ENCODE measurements around the gene BRAF. TPM values are rescaled to one million over a fixed set of nuclear protein-coding genes. Genes with fewer than 3 reads are reported as not detected.

BRAF gene
- total RNA-seq, 4 donors from 2014 or later: 32.2 to 94.9 (median 41.0) TPM

- peak; percentile 15 to 56 for DNase-seq (ENCODE audit: low spot score in 2 of 2)
- Histone ChIP-seq H3K36me3 (peaks cover 16% of the 10 kb centered on the region), H3K4me1 (peaks cover 27% of the 10 kb centered on the region), H3K27me3 (no peaks in the 10 kb centered on the region), H3K4me3 (no peak overlapping the region), H3K9me3 (no peaks in the 10 kb centered on the region), H3K27ac (peak overlapping the region; percentile 94)
- WGBS: 72% methylated on average over 5 of the region's 5 CpGs
- TF ChIP-seq, protein P1, sequence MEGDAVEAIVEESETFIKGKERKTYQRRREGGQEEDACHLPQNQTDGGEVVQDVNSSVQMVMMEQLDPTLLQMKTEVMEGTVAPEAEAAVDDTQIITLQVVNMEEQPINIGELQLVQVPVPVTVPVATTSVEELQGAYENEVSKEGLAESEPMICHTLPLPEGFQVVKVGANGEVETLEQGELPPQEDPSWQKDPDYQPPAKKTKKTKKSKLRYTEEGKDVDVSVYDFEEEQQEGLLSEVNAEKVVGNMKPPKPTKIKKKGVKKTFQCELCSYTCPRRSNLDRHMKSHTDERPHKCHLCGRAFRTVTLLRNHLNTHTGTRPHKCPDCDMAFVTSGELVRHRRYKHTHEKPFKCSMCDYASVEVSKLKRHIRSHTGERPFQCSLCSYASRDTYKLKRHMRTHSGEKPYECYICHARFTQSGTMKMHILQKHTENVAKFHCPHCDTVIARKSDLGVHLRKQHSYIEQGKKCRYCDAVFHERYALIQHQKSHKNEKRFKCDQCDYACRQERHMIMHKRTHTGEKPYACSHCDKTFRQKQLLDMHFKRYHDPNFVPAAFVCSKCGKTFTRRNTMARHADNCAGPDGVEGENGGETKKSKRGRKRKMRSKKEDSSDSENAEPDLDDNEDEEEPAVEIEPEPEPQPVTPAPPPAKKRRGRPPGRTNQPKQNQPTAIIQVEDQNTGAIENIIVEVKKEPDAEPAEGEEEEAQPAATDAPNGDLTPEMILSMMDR (IDR thresholded peaks at IDR 0.05): no peak
- no peak for TF ChIP-seq POLR2A (IDR thresholded peaks at IDR 0.05)
- no peak for TF ChIP-seq EP300 (IDR thresholded peaks at IDR 0.05)
- no peak for TF ChIP-seq POLR2AphosphoS5 (IDR thresholded peaks at IDR 0.05)
Measured at GRCh38 chr7:140674356-140674800, 250.4 kb downstream of the BRAF start.

- no peaks in the 10 kb centered on the region for H3K27me3 ChIP-seq
- peaks cover 10% of the 10 kb centered on the region for H3K36me3 ChIP-seq
- DNase-seq (ENCODE audit: low spot score in 2 of 2): no peak
- no peaks in the 10 kb centered on the region for H3K9me3 ChIP-seq
- H3K27ac ChIP-seq: peak overlapping the region; percentile 94
- WGBS: 12% methylated on average over 15 of the region's 18 CpGs
- H3K4me3 ChIP-seq: peak overlapping the region; percentile 93
- peaks cover 27% of the 10 kb centered on the region for H3K4me1 ChIP-seq
- TF ChIP-seq POLR2A (IDR thresholded peaks at IDR 0.05) (no peak), POLR2AphosphoS5 (IDR thresholded peaks at IDR 0.05) (no peak), EP300 (IDR thresholded peaks at IDR 0.05) (no peak)
- TF ChIP-seq, protein P1 (IDR thresholded peaks at IDR 0.05): no peak
Measured at GRCh38 chr7:140673774-140674155, 251.0 kb downstream of the BRAF start.

DNA sequence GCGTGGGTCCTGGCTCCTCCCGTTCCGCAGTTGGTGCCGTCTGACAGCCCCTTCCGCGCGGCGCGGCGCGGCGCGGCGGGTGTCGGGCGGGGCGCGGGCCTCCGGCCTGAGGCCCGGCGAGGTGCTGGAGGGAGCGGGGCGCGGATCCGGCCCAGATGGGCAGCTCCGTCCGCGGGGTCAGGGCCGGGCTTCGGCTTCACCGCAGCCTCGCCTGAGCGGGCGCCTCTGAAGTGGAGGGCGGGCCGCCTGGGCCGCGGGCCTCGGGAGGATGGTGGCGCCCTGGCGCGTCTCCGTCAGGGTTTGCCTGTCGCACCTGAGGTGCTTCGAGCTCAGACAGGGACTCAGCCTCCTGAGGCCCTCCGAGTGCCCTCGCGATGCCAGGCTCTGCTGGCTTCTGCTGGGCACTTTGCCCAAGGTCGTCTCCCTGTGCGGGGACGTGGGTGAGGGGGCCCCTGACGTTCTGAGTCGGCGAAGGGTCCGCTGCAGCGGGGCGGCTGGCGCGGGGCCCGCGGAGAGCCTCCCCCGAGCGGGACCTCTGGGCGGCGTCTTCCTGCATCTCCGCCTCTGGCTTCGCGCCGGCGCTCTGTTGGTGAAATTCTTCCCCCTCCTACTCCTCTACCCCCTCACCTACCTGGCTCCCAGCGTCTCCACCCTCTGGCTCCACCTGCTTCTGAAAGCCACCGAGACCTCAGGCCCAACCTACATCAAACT is 251.5 kb downstream of the BRAF start:
- peak in 1 of 2 donors; percentile 77 for DNase-seq (ENCODE audit: low spot score in 2 of 2)
- Histone ChIP-seq H3K27ac (peak overlapping the region; percentile 94), H3K4me3 (peak overlapping the region; percentile 93), H3K4me1 (peaks cover 27% of the 10 kb centered on the region), H3K9me3 (no peaks in the 10 kb centered on the region), H3K27me3 (no peaks in the 10 kb centered on the region), H3K36me3 (peaks cover 4% of the 10 kb centered on the region)
- 3% methylated on average over 13 of the region's 72 CpGs for WGBS
- no peak for TF ChIP-seq EP300 (IDR thresholded peaks at IDR 0.05)
- TF ChIP-seq POLR2A (IDR thresholded peaks at IDR 0.05): no peak
- TF ChIP-seq, protein P1 (IDR thresholded peaks at IDR 0.05): no peak
- TF ChIP-seq POLR2AphosphoS5 (IDR thresholded peaks at IDR 0.05): no peak

- Histone ChIP-seq H3K4me3 (peak within 1 kb of the TSS; percentile 93), H3K36me3 (peaks cover under 1% of the 10 kb centered on the region), H3K4me1 (peaks cover 27% of the 10 kb centered on the region), H3K27me3 (no peaks in the 10 kb centered on the region), H3K9me3 (no peaks in the 10 kb centered on the region), H3K27ac (peak within 1 kb of the TSS; percentile 94)
- peak in 1 of 2 donors; percentile 75 for DNase-seq (ENCODE audit: low spot score in 2 of 2)
- TF ChIP-seq EP300 (IDR thresholded peaks at IDR 0.05): no peak
- no peak for TF ChIP-seq POLR2A (IDR thresholded peaks at IDR 0.05)
- TF ChIP-seq, protein P1 (IDR thresholded peaks at IDR 0.05): no peak
- no peak for TF ChIP-seq POLR2AphosphoS5 (IDR thresholded peaks at IDR 0.05)
- 3% methylated on average over 10 of the region's 41 CpGs for WGBS
Measured at GRCh38 chr7:140672382-140673062, 252.2 kb downstream of the BRAF start, which contains the start of gene ADCK2. Gene ADCK2, plus strand, starts transcription at chr7:140672945. Its CDS starts 386 bp downstream, at chr7:140673331.

DNA sequence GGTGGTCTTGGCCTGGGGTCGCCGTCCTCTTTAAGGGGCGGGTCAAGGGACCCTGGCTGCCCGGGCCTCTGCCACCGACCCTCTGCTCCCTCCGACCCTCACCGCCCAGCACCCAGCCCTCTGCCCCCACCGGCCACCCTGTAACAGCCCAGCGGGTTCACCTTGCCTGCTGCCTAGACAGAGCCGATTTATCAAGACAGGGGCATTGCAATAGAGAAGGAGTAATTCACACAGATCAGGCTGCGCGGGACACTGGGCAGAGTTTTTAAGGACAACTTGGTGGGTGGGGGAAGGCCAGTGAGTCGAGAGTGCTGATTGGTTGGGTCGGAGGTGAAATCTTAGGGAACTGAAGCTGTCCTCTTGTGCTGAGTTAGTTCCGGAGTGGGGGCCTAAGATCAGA is 252.8 kb downstream of the BRAF start:
- no peaks in the 10 kb centered on the region for H3K27me3 ChIP-seq
- H3K9me3 ChIP-seq: no peaks in the 10 kb centered on the region
- H3K27ac ChIP-seq: no peak overlapping the region
- WGBS: 76% methylated on average over 15 of the region's 15 CpGs
- no peak overlapping the region for H3K4me3 ChIP-seq
- H3K36me3 ChIP-seq: no peaks in the 10 kb centered on the region
- H3K4me1 ChIP-seq: peaks cover 27% of the 10 kb centered on the region
- peak in 1 of 2 donors; percentile 55 for DNase-seq (ENCODE audit: low spot score in 2 of 2)
- TF ChIP-seq POLR2A (IDR thresholded peaks at IDR 0.05) (no peak), POLR2AphosphoS5 (IDR thresholded peaks at IDR 0.05) (no peak), EP300 (IDR thresholded peaks at IDR 0.05) (no peak)
- TF ChIP-seq, protein P1 (IDR thresholded peaks at IDR 0.05): no peak

Measured in suprapubic skin (tissue), 4 donors.